CD4-positive, alpha-beta T cell treated with Interleukin-17A for 1 hour (primary cell): ENCODE results near the gene KCNH3.

ENCODE experiments used
- DNase-seq: peaks from one replicate; pipeline ENCODE4 v3.0.0-alpha.2; 2020

The KCNH3 gene

GRCh38 chr12:49546481-49546880 lies 7.7 kb downstream of the KCNH3 start:
- DNase-seq = no peak

- DNase-seq = no peak
Observed at GRCh38 chr12:49547090-49547690, 8.4 kb downstream of the KCNH3 start.

GRCh38 chr12:49548481-49548821 lies 9.6 kb downstream of the KCNH3 start:
- DNase-seq = no peak

GRCh38 chr12:49548822-49549648 lies 10.2 kb downstream of the KCNH3 start:
- DNase-seq = peak; percentile 19

GRCh38 chr12:49549735-49550692 lies 11.2 kb downstream of the KCNH3 start:
- DNase-seq = no peak

- no peak for DNase-seq
Observed at GRCh38 chr12:49550693-49551252, 11.9 kb downstream of the KCNH3 start.

GRCh38 chr12:49552014-49552413 lies 13.2 kb downstream of the KCNH3 start:
- no peak for DNase-seq

- DNase-seq = no peak
Observed at GRCh38 chr12:49552425-49552824, 13.6 kb downstream of the KCNH3 start.

- DNase-seq = no peak
Observed at GRCh38 chr12:49552899-49553298, 14.1 kb downstream of the KCNH3 start.

GRCh38 chr12:49553512-49554088 lies 14.8 kb downstream of the KCNH3 start:
- peak; percentile 69 for DNase-seq

- no peak for DNase-seq
Observed at GRCh38 chr12:49554266-49554665, 15.4 kb downstream of the KCNH3 start.

GRCh38 chr12:49555631-49556390 lies 17.0 kb downstream of the KCNH3 start:
- no peak for DNase-seq

- no peak for DNase-seq
Observed at GRCh38 chr12:49556391-49557186, 17.8 kb downstream of the KCNH3 start.

- DNase-seq = no peak
Observed at GRCh38 chr12:49557187-49557916, 18.5 kb downstream of the KCNH3 start.

- no peak for DNase-seq
Observed at GRCh38 chr12:49557917-49558215, 19.0 kb downstream of the KCNH3 start.

- DNase-seq = no peak
Observed at GRCh38 chr12:49558526-49558925, 19.7 kb downstream of the KCNH3 start.

- DNase-seq = no peak
Observed at GRCh38 chr12:49559011-49559675, 20.3 kb downstream of the KCNH3 start.

- DNase-seq = no peak
Observed at GRCh38 chr12:49560695-49561094, 21.9 kb downstream of the KCNH3 start.

GRCh38 chr12:49562233-49562632 lies 23.4 kb downstream of the KCNH3 start:
- no peak for DNase-seq

GRCh38 chr12:49562831-49563230 lies 24.0 kb downstream of the KCNH3 start:
- DNase-seq = no peak
